ENCODE results near the gene DBF4B. TPM values are rescaled to one million over a fixed set of nuclear protein-coding genes. Genes with fewer than 3 reads are reported as not detected.

Gene DBF4B
- total and polyA plus RNA-seq, 2 of the 13 experiments (the other 11 are each of a cell fraction or from before 2014, with no cell fraction given), result 11.7 to 13.2 TPM

- TF ChIP-seq ZNF781 (CRISPR knock-in tag; IDR thresholded peaks at IDR 0.05; ENCODE audit: borderline replicate concordance, not compliant biosample characterization), result no peak
- no peak for TF ChIP-seq ZNF382 (CRISPR knock-in tag; IDR thresholded peaks at IDR 0.05; ENCODE audit: borderline replicate concordance)
- TF ChIP-seq YEATS4 (CRISPR knock-in tag; IDR thresholded peaks at IDR 0.05; ENCODE audit: borderline replicate concordance), result no peak
- no peak for TF ChIP-seq ZSCAN20 (CRISPR knock-in tag; IDR thresholded peaks at IDR 0.05; ENCODE audit: borderline replicate concordance)
- no peak for TF ChIP-seq ZNF670 (CRISPR knock-in tag; IDR thresholded peaks at IDR 0.05; ENCODE audit: borderline replicate concordance)
- TF ChIP-seq PPARG (CRISPR knock-in tag; conservative IDR thresholded peaks at IDR 0.05), result no peak
- no peak for TF ChIP-seq ZSCAN5A (CRISPR knock-in tag; IDR thresholded peaks at IDR 0.05; ENCODE audit: borderline replicate concordance)
- TF ChIP-seq HIC2 (CRISPR knock-in tag; IDR thresholded peaks at IDR 0.05; ENCODE audit: low read depth), result no peak
- TF ChIP-seq HNRNPUL1 (IDR thresholded peaks at IDR 0.05; ENCODE audit: low read depth, low read length), result no peak
- 0 out of 2 replicates have a peak, but pooled peaks have one; percentile 52 for TF ChIP-seq ZNF746 (CRISPR knock-in tag; IDR thresholded peaks at IDR 0.05)
- no peak for TF ChIP-seq RFX1 (IDR thresholded peaks at IDR 0.05)
- TF ChIP-seq TBX3 (IDR thresholded peaks at IDR 0.05; ENCODE audit: borderline replicate concordance), result no peak
- TF ChIP-seq ZC3H13 (CRISPR knock-in tag; IDR thresholded peaks at IDR 0.05), result no peak
- TF ChIP-seq THAP11 (CRISPR knock-in tag; IDR thresholded peaks at IDR 0.05), result no peak
- TF ChIP-seq NFE2 (CRISPR knock-in tag; IDR thresholded peaks at IDR 0.05), result no peak
- TF ChIP-seq ZNF234 (CRISPR knock-in tag; conservative IDR thresholded peaks at IDR 0.05), result no peak
- peak; percentile 37; the same call in 1 of the 2 replicates for TF ChIP-seq HBP1 (CRISPR knock-in tag; IDR thresholded peaks at IDR 0.05; ENCODE audit: low read depth)
- no peak for TF ChIP-seq TMF1 (CRISPR knock-in tag; IDR thresholded peaks at IDR 0.05; ENCODE audit: low read depth)
- no peak for TF ChIP-seq NCOA2 (CRISPR knock-in tag; IDR thresholded peaks at IDR 0.05)
- TF ChIP-seq ZNF30 (CRISPR knock-in tag; IDR thresholded peaks at IDR 0.05), result no peak
- TF ChIP-seq POGZ (CRISPR knock-in tag; IDR thresholded peaks at IDR 0.05), result no peak
- no peak for TF ChIP-seq HOXA7 (CRISPR knock-in tag; IDR thresholded peaks at IDR 0.05)
- no peak for TF ChIP-seq ZNF891 (CRISPR knock-in tag; IDR thresholded peaks at IDR 0.05)
- TF ChIP-seq GABPB1 (CRISPR knock-in tag; IDR thresholded peaks at IDR 0.05), result no peak
- no peak for TF ChIP-seq KAT7 (CRISPR knock-in tag; IDR thresholded peaks at IDR 0.05; ENCODE audit: borderline replicate concordance)
Observed at GRCh38 chr17:44775838-44776621, 67.6 kb downstream of the DBF4B start (continued).

Measured in HepG2 (cell line).